Retinal pigment epithelial cell (primary cell): ENCODE measurements around the gene RDM1.
"Not testable (repeated sequence)": the region's sequence is repeated elsewhere in the genome, so short reads cannot be mapped to it uniquely, and the experiment has no call there.

ENCODE experiments used
- DNase-seq: peaks from one replicate; pipeline ENCODE4 v3.0.0-alpha.2; 2010; ENCODE audit warnings: low read depth
- H3K4me3 ChIP-seq: 2 replicates; pipeline ENCODE4 v1.5.1; 2011; ENCODE audit warnings: mild to moderate bottlenecking, low read length, control low read depth, moderate library complexity
- CTCF ChIP-seq: conservative IDR thresholded peaks from 2 replicates; pipeline ENCODE4 v1.5.1; 2011; ENCODE audit warnings: low read depth, low read length, control low read depth, inconsistent platforms

RDM1 gene

GRCh38 chr17:35948092-35948491 is 17.5 kb upstream of the RDM1 start:
- no peak for DNase-seq
- no peak overlapping the region for H3K4me3 ChIP-seq
- no peak for TF ChIP-seq CTCF

- peak; percentile 91 for TF ChIP-seq CTCF
- no peak overlapping the region for H3K4me3 ChIP-seq
- DNase-seq = no peak
Observed at GRCh38 chr17:35947156-35947585, 16.6 kb upstream of the RDM1 start.

GRCh38 chr17:35944151-35944550 is 13.6 kb upstream of the RDM1 start:
- TF ChIP-seq CTCF = no peak
- H3K4me3 ChIP-seq = no peak overlapping the region
- no peak for DNase-seq

- H3K4me3 ChIP-seq = no peak within 1 kb of the TSS
- TF ChIP-seq CTCF = no peak
- no peak for DNase-seq
Observed at GRCh38 chr17:35943537-35943936, 13.0 kb upstream of the RDM1 start, which contains the start of gene LYZL6. Gene LYZL6, minus strand, starts transcription at chr17:35943713. Its CDS starts 4,357 bp downstream, at chr17:35939356.

DNA sequence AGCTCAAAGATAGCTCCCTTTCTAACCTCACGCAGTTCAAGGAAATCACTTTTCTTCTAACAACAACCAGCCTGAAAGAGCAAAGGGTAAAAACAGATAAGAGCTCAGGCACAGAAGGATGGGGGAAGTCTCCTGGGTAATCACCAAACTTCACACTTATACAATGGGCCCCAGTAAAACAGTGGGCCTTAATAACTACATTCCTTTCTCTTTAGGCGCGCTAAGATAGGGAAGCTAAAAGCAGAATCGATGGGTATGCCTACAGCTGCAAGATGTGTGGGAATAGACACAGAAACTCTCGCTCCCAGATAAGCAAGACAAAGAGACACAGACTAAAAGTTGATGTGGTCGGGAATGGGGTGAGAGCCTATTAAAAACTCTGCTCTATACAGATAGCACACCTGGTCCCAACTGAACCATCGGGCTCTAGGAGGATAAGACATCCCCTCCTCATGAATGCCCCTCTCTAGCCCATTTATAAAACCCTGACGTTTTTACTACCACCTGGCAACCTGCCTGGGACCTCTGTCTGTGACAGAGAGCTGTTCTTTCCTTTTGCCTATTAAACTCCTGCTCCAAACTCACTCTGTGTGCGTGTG is 12.1 kb upstream of the RDM1 start:
- TF ChIP-seq CTCF = no peak
- no peak overlapping the region for H3K4me3 ChIP-seq
- DNase-seq = no peak

GRCh38 chr17:35938492-35938891 is 7.9 kb upstream of the RDM1 start:
- H3K4me3 ChIP-seq, DNase-seq: not testable (repeated sequence)

- no peak overlapping the region for H3K4me3 ChIP-seq
- no peak for DNase-seq
- TF ChIP-seq CTCF = no peak
Observed at GRCh38 chr17:35936063-35936462, 5.5 kb upstream of the RDM1 start.
